A549 (cell line): ENCODE measurements around the gene VSIG8. TPM values are rescaled to one million over a fixed set of nuclear protein-coding genes. Genes with fewer than 3 reads are reported as not detected.

Experiments
- CHD4 ChIP-seq: fragments of 200-600 bp; sonication (generic); IDR thresholded peaks from 2 replicates; pipeline ENCODE4 v1.6.1; 2016; ENCODE audit warnings: antibody characterized with exemption, mild to moderate bottlenecking, borderline replicate concordance
- ELK1 ChIP-seq: fragments of 150-350 bp; IDR thresholded peaks from 2 replicates; pipeline ENCODE4 v1.6.1; 2014; ENCODE audit warnings: low read depth, mild to moderate bottlenecking, low read length
- HEYL ChIP-seq: fragments of 250-450 bp; sonication (Bioruptor Pico); IDR thresholded peaks from 2 replicates; pipeline ENCODE4 v1.8.0; 2021; ENCODE audit warnings: mild to moderate bottlenecking, moderate library complexity
- POLR2A ChIP-seq: IDR thresholded peaks from 2 replicates; pipeline ENCODE4 v1.6.1; 2012; ENCODE audit warnings: mild to moderate bottlenecking, low read length
- RFX5 ChIP-seq: fragments of 450-650 bp; IDR thresholded peaks from 2 replicates; pipeline ENCODE4 v1.7.1; 2014; ENCODE audit warnings: antibody characterized with exemption, mild to moderate bottlenecking, moderate library complexity
- RNF2 ChIP-seq: fragments of 200-600 bp; sonication (generic); IDR thresholded peaks from 2 replicates; pipeline ENCODE4 v1.6.1; 2016; ENCODE audit warnings: low read depth, mild to moderate bottlenecking, antibody characterized with exemption, moderate library complexity, borderline replicate concordance
- polyA plus RNA-seq, 4 experiments: library from polyadenylated mRNA; depleted of rRNA in 3 of 4; stranded (reverse); fragments of >200 nt; fragmentation: RNase III in 1 of 4; extraction: RNeasy Plus Mini Kit Qiagen cat#74134 plus additional on column Dnase treatment in 1 of 4; gene quantifications; 2 replicates in 3 of 4; 3 replicates in 1 of 4; pipeline ENCODE4 v1.2.3, GENCODE V29; 2011 to 2017
- small RNA-seq, 6 experiments: library from RNA; depleted of rRNA; stranded (forward); fragments of <200 nt; gene quantifications; one replicate each; pipeline ENCODE3, GENCODE V24; 2012
- TF ChIP-seq, protein P1 (sequence below): fragments of >200 bp; sonication (Bioruptor Twin); formaldehyde crosslinking; IDR thresholded peaks from 2 replicates; pipeline ENCODE4 v1.6.1; 2016

The VSIG8 gene
- polyA plus RNA-seq, 2 of the 4 experiments (the other 2 are of a cell fraction): 0.04 to 0.09 TPM

DNA sequence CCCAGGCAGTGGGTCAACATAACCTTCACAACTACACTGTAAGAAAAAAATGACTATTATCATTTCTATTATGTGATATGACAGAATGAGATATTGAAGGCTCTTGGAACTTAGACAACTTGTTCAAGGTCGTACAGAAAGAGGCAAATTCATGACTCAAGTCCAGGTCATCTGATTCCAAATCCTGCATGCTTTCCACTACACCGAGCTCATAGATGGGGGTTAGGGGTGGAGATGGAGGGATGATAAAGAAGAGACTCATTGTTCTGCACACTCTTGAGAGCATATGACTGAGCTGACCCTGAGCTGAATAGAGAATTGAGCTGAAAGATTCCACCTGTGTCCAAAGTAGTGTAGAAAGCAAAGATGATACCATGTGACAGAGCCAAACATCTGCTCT lies 57.5 kb downstream of the VSIG8 start (continued):
- TF ChIP-seq, protein P1, sequence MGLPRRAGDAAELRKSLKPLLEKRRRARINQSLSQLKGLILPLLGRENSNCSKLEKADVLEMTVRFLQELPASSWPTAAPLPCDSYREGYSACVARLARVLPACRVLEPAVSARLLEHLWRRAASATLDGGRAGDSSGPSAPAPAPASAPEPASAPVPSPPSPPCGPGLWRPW: no peak
- TF ChIP-seq HEYL (no peak), ELK1 (no peak), RNF2 (no peak), POLR2A (no peak), CHD4 (no peak), RFX5 (no peak)

Small RNA genes within 50 kb of the gene (small RNA-seq; reads per million reads assigned to genes)
- gene MIR4259 (0 reads per million in 6 experiments), gene RF00570 (0 to 0.04 (median 0) reads per million in 6 experiments)

Other genes starting within 250 kb of the VSIG8 start
- gene CRP, start 148.1 kb downstream of the VSIG8 start, polyA plus RNA-seq (2011; rRNA removed): not detected in 2 replicates
- not detected in 3 replicates for gene CRP, start 148.1 kb downstream of the VSIG8 start, polyA plus RNA-seq (2017; fragmentation: RNase III; extraction: RNeasy Plus Mini Kit Qiagen cat#74134 plus additional on column Dnase treatment)
- gene DUSP23, start 81.7 kb downstream of the VSIG8 start, polyA plus RNA-seq (2011; rRNA removed): 32.3 and 35.2 TPM in 2 replicates
- 56.7 to 60.1 TPM (median 57.0 TPM) in 3 replicates for gene DUSP23, start 81.7 kb downstream of the VSIG8 start, polyA plus RNA-seq (2017; fragmentation: RNase III; extraction: RNeasy Plus Mini Kit Qiagen cat#74134 plus additional on column Dnase treatment)
- not detected in 2 replicates for gene FCRL6, start 60.3 kb downstream of the VSIG8 start, polyA plus RNA-seq (2011; rRNA removed)
- not detected in 3 replicates for gene FCRL6, start 60.3 kb downstream of the VSIG8 start, polyA plus RNA-seq (2017; fragmentation: RNase III; extraction: RNeasy Plus Mini Kit Qiagen cat#74134 plus additional on column Dnase treatment)
- not detected in 2 replicates for gene SLAMF8, start 35.8 kb downstream of the VSIG8 start, polyA plus RNA-seq (2011; rRNA removed)
- 0.07 TPM in 1 of 3 replicates, not detected in the others for gene SLAMF8, start 35.8 kb downstream of the VSIG8 start, polyA plus RNA-seq (2017; fragmentation: RNase III; extraction: RNeasy Plus Mini Kit Qiagen cat#74134 plus additional on column Dnase treatment)
- gene CFAP45, start 37.5 kb upstream of the VSIG8 start, polyA plus RNA-seq (2011; rRNA removed): 0.50 and 0.67 TPM in 2 replicates
- gene CFAP45, start 37.5 kb upstream of the VSIG8 start, polyA plus RNA-seq (2017; fragmentation: RNase III; extraction: RNeasy Plus Mini Kit Qiagen cat#74134 plus additional on column Dnase treatment): 0.76 to 0.89 TPM (median 0.87 TPM) in 3 replicates
- 533 and 536 TPM in 2 replicates for gene TAGLN2, start 62.9 kb upstream of the VSIG8 start, polyA plus RNA-seq (2011; rRNA removed)
- 781 to 811 TPM (median 806 TPM) in 3 replicates for gene TAGLN2, start 62.9 kb upstream of the VSIG8 start, polyA plus RNA-seq (2017; fragmentation: RNase III; extraction: RNeasy Plus Mini Kit Qiagen cat#74134 plus additional on column Dnase treatment)
- gene IGSF9, start 83.0 kb upstream of the VSIG8 start, polyA plus RNA-seq (2011; rRNA removed): 0.05 and 0.06 TPM in 2 replicates
- gene IGSF9, start 83.0 kb upstream of the VSIG8 start, polyA plus RNA-seq (2017; fragmentation: RNase III; extraction: RNeasy Plus Mini Kit Qiagen cat#74134 plus additional on column Dnase treatment): 0.49 to 0.54 TPM (median 0.50 TPM) in 3 replicates
- 0.21 and 0.25 TPM in 2 replicates for gene SLAMF9, start 91.6 kb upstream of the VSIG8 start, polyA plus RNA-seq (2011; rRNA removed)
- gene SLAMF9, start 91.6 kb upstream of the VSIG8 start, polyA plus RNA-seq (2017; fragmentation: RNase III; extraction: RNeasy Plus Mini Kit Qiagen cat#74134 plus additional on column Dnase treatment): 0.16 to 0.28 TPM (median 0.22 TPM) in 3 replicates
- gene PIGM, start 169.3 kb upstream of the VSIG8 start, polyA plus RNA-seq (2011; rRNA removed): 6.3 and 7.2 TPM in 2 replicates
- 4.8 to 5.3 TPM (median 5.0 TPM) in 3 replicates for gene PIGM, start 169.3 kb upstream of the VSIG8 start, polyA plus RNA-seq (2017; fragmentation: RNase III; extraction: RNeasy Plus Mini Kit Qiagen cat#74134 plus additional on column Dnase treatment)
- not detected in 2 replicates for gene KCNJ10, start 207.5 kb upstream of the VSIG8 start, polyA plus RNA-seq (2011; rRNA removed)
- gene KCNJ10, start 207.5 kb upstream of the VSIG8 start, polyA plus RNA-seq (2017; fragmentation: RNase III; extraction: RNeasy Plus Mini Kit Qiagen cat#74134 plus additional on column Dnase treatment): 0.05 to 0.09 TPM (median 0.05 TPM) in 3 replicates
- gene KCNJ9, start 218.9 kb upstream of the VSIG8 start, polyA plus RNA-seq (2011; rRNA removed): not detected in 2 replicates
- not detected in 3 replicates for gene KCNJ9, start 218.9 kb upstream of the VSIG8 start, polyA plus RNA-seq (2017; fragmentation: RNase III; extraction: RNeasy Plus Mini Kit Qiagen cat#74134 plus additional on column Dnase treatment)
- gene IGSF8, start 236.0 kb upstream of the VSIG8 start, polyA plus RNA-seq (2011; rRNA removed): 7.3 and 8.3 TPM in 2 replicates
- gene IGSF8, start 236.0 kb upstream of the VSIG8 start, polyA plus RNA-seq (2017; fragmentation: RNase III; extraction: RNeasy Plus Mini Kit Qiagen cat#74134 plus additional on column Dnase treatment): 6.3 to 8.5 TPM (median 7.8 TPM) in 3 replicates